HG03025 (cell line): ENCODE results near the gene CCR6.
A peak's percentile ranks its signal among the peaks of the same experiment; 100 is the strongest.

ENCODE experiments used
- ATAC-seq: cut with Tn5 transposase; IDR thresholded peaks from one replicate; pipeline ENCODE4 v1.9.1; 2021; ENCODE audit warnings: mild to moderate bottlenecking, moderate library complexity; ENCODE audit not compliant: unreplicated experiment, low FRiP score

Gene CCR6

GRCh38 chr6:167097770-167098169, 25.1 kb upstream of the CCR6 start:
- ATAC-seq, result no peak

GRCh38 chr6:167098825-167099225, 24.1 kb upstream of the CCR6 start:
- no peak for ATAC-seq

GRCh38 chr6:167099707-167100106, 23.2 kb upstream of the CCR6 start:
- ATAC-seq, result no peak

- ATAC-seq, result no peak
Measured at GRCh38 chr6:167100241-167100674, 22.6 kb upstream of the CCR6 start.

- no peak for ATAC-seq
Measured at GRCh38 chr6:167102318-167102717, 20.6 kb upstream of the CCR6 start.

- ATAC-seq, result peak; percentile 90
Measured at GRCh38 chr6:167103041-167103891, 19.6 kb upstream of the CCR6 start.

- ATAC-seq, result no peak
Measured at GRCh38 chr6:167104388-167104787, 18.5 kb upstream of the CCR6 start.

- no peak for ATAC-seq
Measured at GRCh38 chr6:167105060-167105459, 17.8 kb upstream of the CCR6 start.

GRCh38 chr6:167106406-167106805, 16.5 kb upstream of the CCR6 start:
- ATAC-seq, result no peak

GRCh38 chr6:167107787-167108186, 15.1 kb upstream of the CCR6 start:
- no peak for ATAC-seq

GRCh38 chr6:167108278-167108677, 14.6 kb upstream of the CCR6 start:
- ATAC-seq, result no peak

- no peak for ATAC-seq
Measured at GRCh38 chr6:167109651-167110050, 13.2 kb upstream of the CCR6 start.

- no peak for ATAC-seq
Measured at GRCh38 chr6:167111597-167111996, 11.3 kb upstream of the CCR6 start.

GRCh38 chr6:167112421-167112820, 10.5 kb upstream of the CCR6 start:
- no peak for ATAC-seq

GRCh38 chr6:167113047-167113754, 9.7 kb upstream of the CCR6 start:
- ATAC-seq, result peak; percentile 68

GRCh38 chr6:167113935-167114910, 8.7 kb upstream of the CCR6 start:
- ATAC-seq, result peak; percentile 83

- ATAC-seq, result no peak
Measured at GRCh38 chr6:167115054-167115453, 7.8 kb upstream of the CCR6 start.

- no peak for ATAC-seq
Measured at GRCh38 chr6:167116109-167116837, 6.6 kb upstream of the CCR6 start.

- no peak for ATAC-seq
Measured at GRCh38 chr6:167116838-167117228, 6.1 kb upstream of the CCR6 start.

- no peak for ATAC-seq
Measured at GRCh38 chr6:167118006-167118405, 4.9 kb upstream of the CCR6 start.
